T-helper 17 cell (primary cell): ENCODE measurements around the gene ALPL. TPM values are rescaled to one million over a fixed set of nuclear protein-coding genes. Genes with fewer than 3 reads are reported as not detected.

Experiments used
- ATAC-seq: fragments of 150-1000 bp; cut with Tn5 transposase; 2 replicates; pipeline ENCODE4 v1.10.0; 2021; ENCODE audit warnings: mild to moderate bottlenecking, moderate library complexity
- DNase-seq, 3 donors: peaks; one replicate each; pipeline versions ENCODE4 v3.0.0 to v3.0.0-alpha.2; 2020 to 2021
- H3K9me3 ChIP-seq: one replicate; pipeline ENCODE4 v1.7.0; 2013; ENCODE audit warnings: low read length, mild to moderate bottlenecking; ENCODE audit not compliant: control insufficient read depth, poor library complexity, severe bottlenecking
- H3K27ac Mint-ChIP-seq: one replicate; pipeline ENCODE4 v1.8.0; 2022; ENCODE audit warnings: mild to moderate bottlenecking, moderate library complexity, mixed read lengths
- H3K27me3 Mint-ChIP-seq: one replicate; pipeline ENCODE4 v1.8.0; 2022; ENCODE audit warnings: mixed read lengths
- H3K36me3 Mint-ChIP-seq: one replicate; pipeline ENCODE4 v1.8.0; 2022; ENCODE audit warnings: low read depth, mixed read lengths
- H3K4me1 Mint-ChIP-seq: one replicate; pipeline ENCODE4 v1.8.0; 2022; ENCODE audit warnings: mild to moderate bottlenecking, mixed read lengths
- H3K4me3 Mint-ChIP-seq: one replicate; pipeline ENCODE4 v1.8.0; 2022; ENCODE audit warnings: mild to moderate bottlenecking, moderate library complexity, mixed read lengths
- total RNA-seq, 4 donors: library from RNA in 2 of 4; stranded (reverse) in 2 of 4; gene quantifications; one replicate each; pipeline ENCODE4 v1.2.3 and lab custom pipeline; 2022 to 2026

ALPL gene
- total RNA-seq, 2 donors from 2014 or later: not detected

DNA sequence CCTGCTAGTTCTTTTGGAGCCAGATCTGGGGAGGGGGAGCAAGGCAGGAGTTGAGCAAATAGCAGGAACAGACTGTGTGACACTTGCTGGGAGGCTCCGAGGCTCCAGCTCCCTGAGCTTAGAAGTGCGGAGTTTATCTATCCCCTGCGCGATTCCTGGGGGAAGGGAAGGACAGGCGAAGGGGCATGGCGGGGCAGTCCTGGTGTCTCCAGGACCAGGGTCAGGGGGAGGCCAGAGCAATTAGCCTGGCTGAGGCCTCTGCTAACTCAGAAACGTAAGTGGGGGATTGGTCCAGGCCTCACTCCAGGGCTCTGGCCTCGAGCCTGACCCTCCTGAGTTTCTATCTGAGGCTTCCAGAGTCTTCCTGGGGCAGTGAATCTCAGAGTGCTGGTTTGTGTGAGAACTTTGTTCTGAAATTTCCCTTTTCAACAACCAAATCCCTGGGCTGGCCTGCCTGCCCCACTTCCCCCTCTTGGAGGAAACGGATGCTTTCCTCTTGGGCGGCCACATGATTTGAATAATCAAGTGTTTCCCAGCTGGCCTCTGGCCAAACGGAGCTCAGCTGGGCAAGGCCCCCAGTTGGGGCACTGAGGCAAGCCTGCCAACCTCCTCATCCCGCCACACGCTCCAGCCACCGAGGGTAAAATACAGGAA is 15.6 kb downstream of the ALPL start:
- ATAC-seq (no peak), DNase-seq (no peak)
- Mint-ChIP-seq H3K36me3 (no peaks in the 10 kb centered on the region), H3K27me3 (peaks cover 10% of the 10 kb centered on the region), H3K4me3 (no peak overlapping the region), H3K4me1 (peaks cover 2% of the 10 kb centered on the region), H3K27ac (no peak overlapping the region)
- no peaks in the 10 kb centered on the region for H3K9me3 ChIP-seq

DNA sequence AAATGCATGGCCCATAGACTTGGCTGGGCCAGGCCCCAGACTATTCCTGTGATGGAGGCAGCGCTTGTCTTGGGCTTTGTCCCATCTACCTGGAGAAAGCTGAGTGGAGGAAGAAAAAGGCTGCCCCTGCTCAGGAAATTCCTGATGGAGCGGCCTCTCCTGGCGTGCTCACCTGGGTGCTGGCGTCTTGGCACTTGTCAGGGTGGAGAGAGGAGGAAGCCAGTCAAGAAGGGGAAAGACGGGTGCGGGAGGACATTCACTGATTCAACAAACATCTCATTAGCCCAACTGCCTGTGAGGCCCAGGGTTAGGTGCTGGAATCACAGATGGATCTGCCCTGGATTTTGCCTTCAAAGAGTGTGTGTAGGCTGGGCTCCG is 16.1 kb downstream of the ALPL start:
- no peak for ATAC-seq
- H3K4me1 Mint-ChIP-seq: peaks cover 2% of the 10 kb centered on the region

DNA sequence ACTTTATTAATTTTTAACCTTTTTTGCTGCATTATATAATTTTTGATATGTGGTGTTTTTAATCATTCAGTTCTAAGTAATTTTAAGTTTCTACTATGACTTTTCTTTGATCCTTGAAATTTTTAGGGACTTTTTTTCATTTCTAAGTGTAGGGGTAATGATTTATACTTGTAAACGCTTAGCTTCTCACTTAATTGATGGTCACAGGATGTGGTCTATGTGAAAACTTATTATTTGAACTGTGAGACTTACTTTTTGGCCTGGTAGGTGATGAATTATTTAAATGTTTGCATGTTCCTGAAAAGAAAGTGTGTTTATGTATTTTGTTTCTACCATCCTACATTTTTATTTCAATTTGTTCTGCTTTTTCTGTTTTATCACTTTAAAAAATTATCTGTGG is 17.2 kb downstream of the ALPL start:
- no peak for DNase-seq
- H3K4me1 Mint-ChIP-seq: peaks cover 2% of the 10 kb centered on the region
- ATAC-seq: no peak
- H3K4me3 Mint-ChIP-seq: no peak overlapping the region
- peaks cover 24% of the 10 kb centered on the region for H3K27me3 Mint-ChIP-seq
- H3K36me3 Mint-ChIP-seq: no peaks in the 10 kb centered on the region
- no peaks in the 10 kb centered on the region for H3K9me3 ChIP-seq
- no peak overlapping the region for H3K27ac Mint-ChIP-seq

More for the DNA sequence above, 16.1 kb downstream of the ALPL start:
- no peak overlapping the region for H3K4me3 Mint-ChIP-seq
- DNase-seq: no peak
- H3K36me3 Mint-ChIP-seq: no peaks in the 10 kb centered on the region
- no peak overlapping the region for H3K27ac Mint-ChIP-seq
- H3K9me3 ChIP-seq: no peaks in the 10 kb centered on the region
- H3K27me3 Mint-ChIP-seq: peaks cover 15% of the 10 kb centered on the region

GRCh38 chr1:21530368-21531016 is 21.3 kb downstream of the ALPL start:
- Mint-ChIP-seq H3K36me3 (peaks cover 2% of the 10 kb centered on the region), H3K27me3 (peaks cover 55% of the 10 kb centered on the region), H3K4me1 (peaks cover 4% of the 10 kb centered on the region), H3K4me3 (no peak overlapping the region), H3K27ac (no peak overlapping the region)
- ATAC-seq (no peak), DNase-seq (no peak)
- no peaks in the 10 kb centered on the region for H3K9me3 ChIP-seq

- Mint-ChIP-seq H3K27me3 (peaks cover 55% of the 10 kb centered on the region), H3K27ac (no peak overlapping the region), H3K4me1 (peaks cover 4% of the 10 kb centered on the region), H3K4me3 (no peak overlapping the region), H3K36me3 (peaks cover 2% of the 10 kb centered on the region)
- H3K9me3 ChIP-seq: no peaks in the 10 kb centered on the region
- DNase-seq (no peak), ATAC-seq (no peak)
Measured at GRCh38 chr1:21531241-21531640, 22.0 kb downstream of the ALPL start.

DNA sequence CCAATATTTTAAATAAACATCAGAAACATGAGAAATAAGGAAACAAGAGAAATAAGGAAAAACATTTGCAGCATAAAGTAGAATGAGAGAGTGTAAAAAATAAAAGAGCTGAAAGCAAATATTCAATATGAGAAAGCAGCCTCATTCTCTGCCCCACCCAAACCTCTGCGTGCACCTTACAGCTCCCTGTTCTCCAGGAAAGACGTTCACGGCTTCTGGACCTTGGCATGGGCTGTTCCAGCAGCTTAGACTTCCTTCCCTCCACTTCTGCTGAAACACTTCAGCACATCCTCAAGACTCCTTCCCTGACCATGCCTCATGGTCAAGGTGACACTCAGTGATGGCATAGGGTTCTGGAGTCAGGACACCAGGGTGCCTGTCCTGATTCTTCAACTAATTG is 23.3 kb downstream of the ALPL start:
- no peak overlapping the region for H3K4me3 Mint-ChIP-seq
- peaks cover 2% of the 10 kb centered on the region for H3K36me3 Mint-ChIP-seq
- peaks cover 4% of the 10 kb centered on the region for H3K4me1 Mint-ChIP-seq
- peaks cover 55% of the 10 kb centered on the region for H3K27me3 Mint-ChIP-seq
- no peaks in the 10 kb centered on the region for H3K9me3 ChIP-seq
- DNase-seq: no peak
- no peak for ATAC-seq
- H3K27ac Mint-ChIP-seq: no peak overlapping the region

DNA sequence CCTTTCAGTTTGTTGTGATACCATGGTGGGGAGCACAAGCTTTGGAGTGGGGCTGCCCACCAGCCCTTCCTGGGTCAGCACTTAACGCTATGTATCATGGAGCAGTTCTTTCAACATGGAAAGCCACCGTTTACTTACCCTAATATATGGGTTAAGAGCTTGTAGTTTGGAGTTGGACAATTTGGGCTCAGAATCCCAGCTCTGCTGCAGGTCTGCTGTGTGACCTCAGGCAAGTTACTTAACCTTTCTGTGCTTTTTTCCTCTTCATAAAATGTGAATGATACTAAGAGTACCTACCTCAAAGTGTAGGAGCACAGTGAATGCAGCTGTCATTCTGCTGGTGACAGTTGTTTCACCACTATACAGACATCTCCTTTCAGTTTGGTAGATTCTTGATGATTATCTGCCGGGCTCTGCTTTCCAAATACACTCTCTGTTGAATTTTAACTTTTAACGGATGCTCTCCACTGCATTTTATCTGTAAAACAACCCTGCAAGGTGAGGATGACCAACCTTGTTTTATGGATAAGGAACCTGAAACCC is 23.8 kb downstream of the ALPL start:
- Mint-ChIP-seq H3K27me3 (peaks cover 60% of the 10 kb centered on the region), H3K36me3 (peaks cover 2% of the 10 kb centered on the region), H3K4me1 (peaks cover 4% of the 10 kb centered on the region), H3K27ac (no peak overlapping the region), H3K4me3 (no peak overlapping the region)
- no peak for ATAC-seq
- no peaks in the 10 kb centered on the region for H3K9me3 ChIP-seq
- no peak for DNase-seq

- peaks cover 6% of the 10 kb centered on the region for H3K4me1 Mint-ChIP-seq
- DNase-seq: no peak
- no peaks in the 10 kb centered on the region for H3K9me3 ChIP-seq
- ATAC-seq: no peak
- peaks cover 2% of the 10 kb centered on the region for H3K36me3 Mint-ChIP-seq
- H3K4me3 Mint-ChIP-seq: no peak overlapping the region
- peaks cover 70% of the 10 kb centered on the region for H3K27me3 Mint-ChIP-seq
- H3K27ac Mint-ChIP-seq: no peak overlapping the region
Measured at GRCh38 chr1:21534146-21534545, 24.9 kb downstream of the ALPL start.

DNA sequence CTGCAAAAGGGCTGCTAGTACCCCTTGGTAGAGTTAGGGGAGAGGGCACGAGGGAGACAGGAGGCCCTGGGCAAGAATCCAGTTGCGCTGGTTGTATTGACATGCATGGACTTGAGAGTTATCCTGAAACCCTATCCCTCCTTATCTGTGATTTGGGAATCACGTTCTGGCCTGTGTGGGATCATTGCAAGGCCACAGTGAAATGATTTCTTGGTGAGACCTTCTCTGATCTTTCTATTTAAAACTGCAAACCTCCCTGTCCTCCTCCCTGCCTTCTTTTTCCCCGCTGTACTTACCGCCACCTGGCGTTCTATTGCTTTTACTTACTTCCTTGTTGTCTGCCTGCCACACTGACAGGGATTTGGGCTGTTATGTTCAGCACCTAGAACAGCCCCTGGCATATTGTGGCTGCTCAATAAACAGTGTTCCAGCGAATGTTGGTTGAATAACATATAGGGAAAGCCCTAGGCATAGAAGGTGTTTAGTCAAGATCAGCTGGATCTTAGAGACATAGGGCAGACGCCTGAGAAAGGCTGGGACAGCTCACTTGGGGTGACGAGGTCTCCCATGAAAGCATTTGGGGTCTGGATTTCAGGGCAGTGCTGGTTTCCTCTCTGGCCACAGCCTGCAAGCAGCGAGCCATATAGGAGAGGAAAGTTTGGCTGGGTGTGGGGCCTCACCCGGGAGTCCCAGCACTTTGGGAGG is 25.6 kb downstream of the ALPL start:
- ATAC-seq: no peak
- no peak for DNase-seq
- Mint-ChIP-seq H3K27ac (no peak overlapping the region), H3K27me3 (peaks cover 70% of the 10 kb centered on the region), H3K4me1 (peaks cover 4% of the 10 kb centered on the region), H3K36me3 (peaks cover 2% of the 10 kb centered on the region), H3K4me3 (no peak overlapping the region)
- no peaks in the 10 kb centered on the region for H3K9me3 ChIP-seq

DNA sequence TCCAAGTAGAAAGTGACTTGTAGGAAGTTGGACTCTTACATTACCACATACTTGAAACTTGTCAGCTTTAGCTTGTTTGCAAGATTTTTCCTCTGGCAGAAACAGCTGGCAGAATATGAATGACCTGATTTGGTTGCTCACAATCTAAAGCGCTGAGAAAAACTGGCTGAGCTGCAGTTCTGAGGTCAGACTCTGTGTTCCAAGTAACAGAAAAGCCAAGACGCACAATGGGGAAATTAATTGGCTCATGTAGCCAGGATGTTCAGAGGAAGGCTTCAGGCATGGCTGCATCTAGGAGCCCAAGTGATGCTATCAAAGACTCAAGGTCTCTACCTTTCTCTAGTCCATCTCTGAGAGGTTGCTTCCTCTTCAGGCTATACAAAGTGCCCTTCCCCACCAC is 27.0 kb downstream of the ALPL start:
- H3K4me3 Mint-ChIP-seq: no peak overlapping the region

DNA sequence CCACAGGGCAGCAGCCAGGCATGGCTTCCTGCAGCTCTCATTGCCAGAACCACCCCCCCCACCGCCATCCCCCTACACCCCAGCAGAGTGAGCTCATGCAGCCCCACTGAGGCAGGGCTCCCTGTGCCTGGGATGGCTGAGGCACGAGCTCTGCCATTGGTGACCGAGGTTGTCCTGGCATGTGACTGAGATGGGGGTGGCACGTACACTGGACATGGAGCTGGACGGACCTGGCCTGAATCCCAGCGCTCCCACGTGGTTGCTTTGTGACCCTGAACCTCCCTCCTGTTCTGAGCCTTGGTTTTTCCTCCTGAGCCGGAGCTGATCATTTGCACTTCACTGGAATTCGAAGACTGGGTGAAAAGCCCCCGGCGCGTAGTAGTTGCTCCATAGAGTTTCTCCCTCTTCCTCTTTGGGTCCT is 28.3 kb downstream of the ALPL start:
- ATAC-seq (no peak), DNase-seq (no peak)
- H3K4me1 Mint-ChIP-seq: peaks cover 7% of the 10 kb centered on the region
- no peak overlapping the region for H3K4me3 Mint-ChIP-seq
- H3K36me3 Mint-ChIP-seq: peaks cover 5% of the 10 kb centered on the region
- H3K9me3 ChIP-seq: no peaks in the 10 kb centered on the region
- H3K27me3 Mint-ChIP-seq: peaks cover 63% of the 10 kb centered on the region
- no peak overlapping the region for H3K27ac Mint-ChIP-seq

More for the DNA sequence above, 27.0 kb downstream of the ALPL start:
- Mint-ChIP-seq H3K36me3 (peaks cover 7% of the 10 kb centered on the region), H3K4me1 (peaks cover 7% of the 10 kb centered on the region), H3K27ac (no peak overlapping the region), H3K27me3 (peaks cover 73% of the 10 kb centered on the region)
- no peaks in the 10 kb centered on the region for H3K9me3 ChIP-seq
- DNase-seq (no peak), ATAC-seq (no peak)

DNA sequence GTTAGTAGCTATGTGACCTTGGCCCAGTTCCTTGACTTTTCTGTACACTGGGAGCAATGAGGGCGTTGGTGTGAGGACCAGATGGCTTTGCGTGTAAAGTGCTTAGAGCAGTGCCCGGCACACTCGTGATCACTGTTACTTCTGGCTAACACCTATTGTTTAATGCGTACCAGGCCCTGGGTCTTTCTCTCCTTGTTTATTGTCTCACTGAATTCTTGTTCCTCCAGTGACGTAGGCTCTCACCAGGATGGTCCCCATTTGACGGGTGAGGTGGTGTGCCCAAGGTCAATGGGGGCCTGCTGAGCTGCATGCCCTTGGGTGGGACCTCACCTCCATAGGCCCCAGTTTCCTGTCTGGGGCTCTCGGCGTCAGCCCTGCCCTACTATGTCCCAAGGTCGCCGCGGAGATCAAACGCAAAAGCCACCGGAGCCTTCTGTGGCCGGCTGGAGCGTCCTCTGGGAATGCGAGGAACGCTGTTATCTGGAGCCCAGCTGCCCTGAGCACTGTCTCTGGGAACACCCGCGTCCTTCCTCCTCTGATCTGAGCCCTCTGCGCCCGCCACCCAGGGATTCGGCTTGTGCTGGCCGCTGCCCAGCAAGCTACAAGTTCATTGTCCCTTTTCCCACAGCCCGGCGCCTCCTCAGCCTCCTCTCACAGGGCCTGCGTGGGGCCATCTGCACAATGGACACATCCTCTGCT is 28.9 kb downstream of the ALPL start:
- Mint-ChIP-seq H3K27me3 (peaks cover 58% of the 10 kb centered on the region), H3K36me3 (peaks cover 5% of the 10 kb centered on the region), H3K4me3 (no peak overlapping the region), H3K27ac (no peak overlapping the region), H3K4me1 (peaks cover 7% of the 10 kb centered on the region)
- no peaks in the 10 kb centered on the region for H3K9me3 ChIP-seq
- ATAC-seq (no peak), DNase-seq (no peak)

- Mint-ChIP-seq H3K4me1 (peaks cover 6% of the 10 kb centered on the region), H3K27me3 (peaks cover 44% of the 10 kb centered on the region), H3K4me3 (no peak overlapping the region), H3K36me3 (peaks cover 5% of the 10 kb centered on the region), H3K27ac (no peak overlapping the region)
- no peak for ATAC-seq
- H3K9me3 ChIP-seq: no peaks in the 10 kb centered on the region
- no peak for DNase-seq
Measured at GRCh38 chr1:21539933-21540332, 30.7 kb downstream of the ALPL start.
